ENCODE data around the gene PM20D2.

- TF ChIP-seq CTCF (IDR thresholded peaks at IDR 0.05) (no peak), POLR2A (IDR thresholded peaks at IDR 0.05) (no peak), POLR2AphosphoS5 (IDR thresholded peaks at IDR 0.05) (no peak)
Measured at GRCh38 chr6:89209457-89209856, 63.6 kb downstream of the PM20D2 start.
